ENCODE data around the gene C15orf61.

C15orf61 gene

DNA sequence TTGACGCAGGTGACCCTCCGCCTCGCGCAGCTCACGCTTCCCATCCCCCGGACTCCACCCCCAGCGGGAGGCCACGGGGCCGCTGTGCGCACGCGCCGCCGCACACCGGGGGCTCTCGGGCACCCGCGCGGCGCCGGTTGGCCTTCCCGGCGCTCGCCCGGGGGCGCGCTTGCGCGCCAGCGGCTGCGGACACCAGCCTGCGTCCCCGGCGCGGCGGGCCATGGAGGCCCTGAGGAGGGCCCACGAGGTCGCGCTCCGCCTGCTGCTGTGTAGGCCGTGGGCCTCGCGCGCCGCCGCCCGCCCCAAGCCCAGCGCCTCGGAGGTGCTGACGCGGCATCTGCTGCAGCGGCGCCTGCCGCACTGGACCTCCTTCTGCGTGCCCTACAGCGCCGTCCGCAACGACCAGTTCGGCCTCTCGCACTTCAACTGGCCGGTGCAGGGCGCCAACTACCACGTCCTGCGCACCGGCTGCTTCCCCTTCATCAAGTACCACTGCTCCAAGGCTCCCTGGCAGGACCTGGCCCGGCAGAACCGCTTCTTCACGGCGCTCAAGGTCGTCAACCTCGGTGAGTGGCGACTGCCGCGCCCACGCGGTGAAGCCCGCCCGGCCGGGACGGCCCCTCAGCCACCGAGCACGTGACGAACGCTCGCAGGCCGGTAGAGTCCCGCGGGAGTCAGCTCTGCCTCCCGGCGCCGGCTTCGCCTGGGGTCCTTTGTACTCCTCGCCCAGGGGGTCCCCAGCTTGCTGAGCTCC lies at the start of gene C15orf61:
TSS of gene C15orf61 (plus strand) at position 103 of the 754 bp plus-strand sequence. CDS start at position 221, 118 bp downstream.
- DNase-seq = peak; percentile 83 to 87

DNA sequence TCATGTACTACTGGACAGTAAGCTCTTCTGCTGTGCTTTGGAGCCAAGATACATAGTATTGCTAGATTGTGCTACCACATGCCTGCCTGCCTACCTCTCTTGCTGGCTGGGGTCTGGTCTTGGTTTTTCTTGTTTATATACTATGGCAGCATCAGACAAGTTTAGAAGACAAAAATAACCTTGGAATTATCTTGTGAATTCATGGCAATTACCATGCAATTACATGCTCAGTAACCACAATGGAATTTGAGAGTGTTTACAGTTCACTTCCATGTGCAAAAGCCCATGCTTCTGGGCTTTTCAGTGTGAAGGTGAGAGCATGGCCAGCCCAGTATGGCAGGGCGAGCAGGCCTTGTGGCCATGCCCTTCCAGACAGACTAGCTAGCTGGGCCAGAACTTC lies 48.0 kb upstream of the C15orf61 start:
- no peak for DNase-seq

DNA sequence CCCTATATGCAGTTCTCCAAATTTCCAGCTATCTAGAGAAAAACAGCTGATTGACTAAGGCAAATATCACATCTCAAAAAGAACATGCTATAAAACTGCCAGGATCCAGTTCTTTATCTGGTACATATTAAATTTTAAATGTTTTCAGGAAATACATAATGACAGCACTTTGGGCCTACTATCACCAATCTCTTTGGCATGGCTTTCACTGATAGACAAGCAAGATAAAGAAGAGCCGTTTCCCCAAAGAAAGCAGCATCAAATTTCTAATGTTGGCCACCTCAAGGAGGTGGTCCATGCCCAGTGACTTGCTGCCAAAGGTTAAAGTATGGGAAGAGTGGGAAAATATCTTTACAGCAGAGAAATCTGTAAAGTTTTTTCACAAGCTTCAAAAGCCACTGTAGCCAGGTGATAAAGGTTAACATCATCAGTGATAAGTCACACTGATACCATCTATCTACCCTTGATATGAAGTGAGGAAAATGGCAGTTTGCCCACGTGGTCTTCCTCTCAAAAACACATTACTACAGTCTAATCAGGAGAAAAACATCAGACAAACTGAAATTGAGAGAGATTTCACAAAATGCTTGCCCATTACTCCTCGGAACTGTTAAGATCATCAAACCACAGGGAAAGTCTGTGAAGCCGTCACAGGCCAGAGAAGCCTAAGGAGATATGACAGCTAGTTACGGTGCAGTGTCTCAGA lies 46.4 kb upstream of the C15orf61 start:
- no peak for DNase-seq

DNA sequence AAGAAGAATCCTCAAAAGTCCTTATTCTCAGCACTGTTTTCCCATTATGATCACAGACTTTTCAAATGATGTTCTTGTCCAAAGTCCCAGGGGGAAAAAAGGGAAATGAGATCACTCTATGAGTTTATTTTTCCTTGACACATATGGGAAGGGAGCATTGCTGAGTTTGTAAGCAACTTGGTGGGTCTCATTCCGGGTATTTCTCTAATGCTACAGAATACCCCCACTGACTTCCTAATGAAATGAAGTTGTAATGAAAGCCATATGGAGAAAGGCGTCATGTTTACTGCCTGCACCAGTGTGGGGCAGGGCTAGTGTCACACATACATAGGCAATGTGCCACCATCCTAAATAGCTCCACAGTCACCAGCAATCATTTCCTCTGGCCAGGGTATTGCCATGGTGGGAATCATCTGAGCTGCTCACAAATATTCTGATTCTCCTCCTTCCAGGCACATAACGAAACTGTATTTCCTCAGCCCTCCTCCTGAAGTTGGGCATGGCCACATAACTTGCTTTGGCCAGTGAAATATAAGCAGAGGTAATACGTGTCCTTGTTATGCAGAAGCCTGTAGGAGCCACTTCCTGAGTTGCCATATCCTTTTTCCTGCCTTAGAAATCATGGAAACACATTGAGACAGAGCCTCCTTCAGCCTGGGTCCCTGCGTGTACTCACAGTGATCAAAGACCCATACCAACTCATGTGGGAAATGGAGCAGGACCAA lies 41.0 kb upstream of the C15orf61 start:
- DNase-seq = no peak

GRCh38 chr15:67480741-67481140 lies 40.2 kb upstream of the C15orf61 start:
- DNase-seq = no peak

GRCh38 chr15:67481680-67482079 lies 39.3 kb upstream of the C15orf61 start:
- DNase-seq = no peak

- DNase-seq = no peak
Observed at GRCh38 chr15:67495585-67495984, 25.3 kb upstream of the C15orf61 start.

GRCh38 chr15:67501177-67501835 lies 19.6 kb upstream of the C15orf61 start:
- DNase-seq = no peak

DNA sequence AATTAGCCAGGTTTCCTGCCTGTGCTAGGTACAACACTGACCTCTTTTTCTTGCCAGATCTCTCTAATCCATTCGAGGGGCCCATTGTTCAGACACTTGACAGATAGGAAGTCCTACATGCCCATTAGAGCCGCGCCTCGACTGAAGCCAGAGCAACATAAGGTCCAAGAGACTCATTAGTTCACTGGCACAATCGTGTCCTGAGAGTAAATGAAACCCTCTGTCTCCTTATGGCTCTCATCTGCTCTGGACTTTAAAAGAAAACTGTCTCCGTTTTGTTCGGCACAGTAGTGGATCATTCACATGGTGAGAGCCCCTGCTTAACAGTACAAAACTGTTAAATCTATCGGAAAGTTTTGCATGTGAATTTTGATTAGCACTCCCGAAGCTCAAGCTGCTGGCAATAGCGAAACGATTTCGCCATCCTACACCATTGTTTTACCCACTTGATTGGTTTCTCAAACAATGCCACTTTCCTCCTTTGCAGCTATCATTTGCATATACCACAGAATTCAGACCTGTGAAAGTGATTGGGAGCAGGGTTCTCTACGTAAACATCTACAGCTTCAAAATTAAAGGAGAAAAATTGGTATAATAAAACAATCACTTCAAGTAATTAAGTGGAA lies 19.0 kb upstream of the C15orf61 start:
- DNase-seq = no peak

GRCh38 chr15:67504056-67504455 lies 16.9 kb upstream of the C15orf61 start:
- DNase-seq = no peak

DNA sequence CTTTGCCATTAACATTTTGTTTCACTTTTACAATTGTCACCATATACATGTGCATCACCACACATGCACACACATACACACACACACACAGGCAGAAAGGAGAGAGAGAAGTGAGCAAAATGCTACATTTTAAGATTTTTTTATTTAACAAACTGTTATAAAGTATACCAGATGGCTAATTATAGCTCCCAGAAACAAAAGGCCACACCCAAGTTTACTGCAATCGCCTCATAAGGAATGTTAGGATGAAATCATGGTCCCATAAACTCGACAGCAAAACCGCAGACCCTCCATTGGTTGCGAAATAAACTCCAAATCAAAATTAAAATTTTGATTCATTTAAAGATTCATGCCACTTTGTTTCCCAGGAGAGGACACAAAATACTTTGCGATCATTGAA lies 16.1 kb upstream of the C15orf61 start:
- no peak for DNase-seq

DNA sequence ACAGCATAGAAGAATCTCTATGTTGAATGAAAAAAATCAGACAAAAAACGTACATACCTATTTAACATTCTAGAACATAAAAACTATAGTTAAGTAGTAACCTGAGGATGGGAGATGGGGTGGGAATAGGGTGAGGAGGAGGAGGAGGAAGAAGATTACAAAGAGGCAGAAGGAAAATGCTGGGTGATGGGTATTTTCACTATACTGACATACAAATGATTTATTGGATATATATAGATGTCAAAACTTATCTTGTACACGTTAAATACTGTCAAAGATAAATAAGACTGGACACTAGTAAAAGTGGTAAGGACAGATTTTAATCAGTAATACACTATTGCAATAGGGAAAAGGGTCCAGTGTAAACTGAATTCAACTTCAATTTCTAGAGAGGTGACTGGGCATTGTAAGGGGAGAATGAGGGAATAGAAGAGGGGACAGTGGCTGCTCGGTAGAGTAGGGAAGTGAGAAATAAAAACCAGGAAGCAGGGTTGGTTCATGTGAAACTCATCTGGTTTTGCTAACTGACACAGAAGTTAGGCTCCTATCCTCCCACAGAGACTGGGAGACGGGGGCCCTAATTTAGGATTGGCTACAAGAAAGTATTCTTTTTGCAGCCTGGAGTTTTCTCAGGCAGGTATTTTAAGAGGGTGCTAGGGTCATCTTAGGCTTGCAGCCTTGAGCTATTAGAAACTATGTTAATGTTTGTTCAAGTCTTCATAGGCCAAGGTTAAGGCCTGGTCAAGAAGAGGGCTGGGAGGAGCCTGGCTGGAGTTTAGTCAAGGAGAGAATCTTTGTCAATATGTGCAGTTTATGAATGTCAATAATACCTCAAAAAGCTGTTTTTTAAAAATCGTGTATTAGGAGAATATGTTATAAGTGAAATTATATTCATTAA lies 15.0 kb upstream of the C15orf61 start:
- DNase-seq = no peak

GRCh38 chr15:67506775-67507747 lies 13.9 kb upstream of the C15orf61 start:
- DNase-seq = no peak

GRCh38 chr15:67508407-67508806 lies 12.5 kb upstream of the C15orf61 start:
- no peak for DNase-seq

DNA sequence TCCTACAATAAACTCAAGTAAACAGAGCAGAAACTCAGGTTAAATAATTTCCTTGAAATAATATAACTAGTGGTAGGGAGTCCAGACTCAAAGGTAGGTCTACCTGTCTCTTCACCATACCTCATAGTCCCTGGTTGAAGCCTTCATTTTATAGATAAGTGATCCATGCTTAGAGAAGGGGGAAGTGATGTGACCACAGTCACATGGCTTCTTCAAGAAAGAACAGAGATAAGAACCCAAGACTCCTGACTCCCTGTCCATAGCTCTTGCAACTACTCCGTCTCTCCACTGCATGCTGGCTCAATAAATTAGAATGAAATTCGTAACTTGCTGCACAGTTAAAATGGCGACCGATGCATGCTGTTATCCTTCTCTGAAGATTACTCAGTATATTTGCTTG lies 11.0 kb upstream of the C15orf61 start:
- DNase-seq = no peak

DNA sequence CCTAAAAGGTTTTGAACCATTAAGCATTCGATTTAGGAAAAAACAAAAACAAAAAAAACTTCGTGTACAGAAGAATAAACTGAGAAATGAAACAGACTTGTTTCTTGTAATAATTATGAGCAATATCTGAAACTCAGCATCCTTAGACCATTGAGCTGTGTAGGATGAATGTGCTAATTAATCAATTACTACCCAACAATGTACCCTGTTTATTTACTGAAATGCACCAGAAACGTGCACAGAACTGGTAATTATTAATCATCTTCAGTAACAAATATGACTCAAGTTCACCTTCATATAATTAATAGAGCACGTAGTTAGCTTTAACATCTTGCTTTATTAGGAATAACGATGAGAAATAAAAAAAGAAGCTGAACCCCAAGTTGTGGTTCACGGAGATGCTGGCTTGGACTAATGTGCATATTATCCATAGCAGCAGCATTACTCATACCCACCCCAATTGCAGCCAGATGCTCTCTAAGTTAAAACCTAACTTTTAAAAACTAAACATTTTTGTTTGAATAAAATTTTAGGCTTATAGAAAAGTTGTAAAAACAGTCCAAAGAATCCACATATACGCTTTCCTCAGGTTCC lies 10.2 kb upstream of the C15orf61 start:
- DNase-seq = no peak

GRCh38 chr15:67511606-67512005 lies 9.3 kb upstream of the C15orf61 start:
- no peak for DNase-seq

- no peak for DNase-seq
Observed at GRCh38 chr15:67512140-67512539, 8.8 kb upstream of the C15orf61 start.

DNA sequence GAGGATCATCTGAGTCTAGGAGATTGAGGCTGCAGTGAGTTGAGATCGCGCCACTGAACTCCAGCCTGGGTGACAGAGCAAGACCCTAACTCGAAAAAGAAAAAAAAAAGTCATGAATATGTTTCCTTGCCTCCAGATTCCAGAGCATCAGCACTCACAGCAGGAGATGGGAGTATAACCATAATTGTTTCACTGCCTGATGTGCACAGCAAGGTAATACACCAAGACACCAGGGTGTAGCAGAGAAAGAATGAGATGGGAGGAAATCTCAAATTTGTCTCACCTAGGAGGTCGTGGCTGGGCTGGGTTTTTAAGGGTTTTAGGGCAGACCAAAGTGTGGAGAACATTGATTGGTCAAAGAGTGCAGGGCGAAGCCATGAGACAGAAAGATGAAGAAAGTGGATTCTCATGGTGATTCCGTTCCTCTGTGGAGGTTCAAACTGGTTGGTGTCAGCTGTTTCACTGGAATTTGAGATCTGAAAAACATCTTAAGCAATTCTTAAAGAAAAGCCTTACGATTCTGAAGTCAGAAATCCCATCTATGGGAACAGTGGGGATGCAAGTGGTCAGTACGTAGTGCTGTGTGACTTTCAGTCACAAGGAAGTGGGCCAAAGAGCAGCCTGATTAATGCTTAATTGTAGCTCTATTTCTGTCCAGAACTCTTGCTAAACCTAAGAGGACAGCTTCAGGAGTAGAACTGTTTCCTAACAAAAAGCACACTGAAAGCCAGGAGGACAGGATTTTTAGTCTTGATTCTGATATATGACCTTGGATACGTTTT lies 7.8 kb upstream of the C15orf61 start:
- DNase-seq = no peak
